Measurements from ENCODE around the gene COL27A1. TPM values are rescaled to one million over a fixed set of nuclear protein-coding genes. Genes with fewer than 3 reads are reported as not detected.

Gene COL27A1
- polyA plus RNA-seq, 2 of the 4 experiments (the other 2 are of a cell fraction), result 6.9 to 20.6 TPM

- POLR2A ChIA-PET, result no interaction called here
- WGBS (ENCODE audit: missing lambda C conversion rate), result 92% methylated on average over 8 of the region's 10 CpGs
- CTCF ChIA-PET, result interaction anchor here (1.0 kb wide), 1 partner anchor 10 kb away, joined by 3 read pairs; no protein-coding TSS in a partner anchor
- Histone ChIP-seq H3K4me2 (no peak overlapping the region), H3K9me3 (no peaks in the 10 kb centered on the region), H3K27ac (no peak overlapping the region), H3K4me3 (no peak overlapping the region), H3K4me1 (no peaks in the 10 kb centered on the region)
- ATAC-seq, result no peak
- DNase-seq (ENCODE audit: low read depth in 1 of 2, low spot score in 1 of 2), result no peak
- FAIRE-seq, result no peak
- TF ChIP-seq POLR2A (IDR thresholded peaks at IDR 0.05; ENCODE audit: low read length), result no peak
- TF ChIP-seq JUNB (IDR thresholded peaks at IDR 0.05), result no peak
- TF ChIP-seq ZFP36 (IDR thresholded peaks at IDR 0.05; ENCODE audit: borderline replicate concordance, partially characterized antibody), result no peak
- no peak for TF ChIP-seq ATOH8 (CRISPR knock-in tag; IDR thresholded peaks at IDR 0.05; ENCODE audit: low read depth)
- no peak for TF ChIP-seq ZC3H11A (IDR thresholded peaks at IDR 0.05)
- TF ChIP-seq NPAS2 (CRISPR knock-in tag; IDR thresholded peaks at IDR 0.05; ENCODE audit: borderline replicate concordance), result no peak
- no peak for TF ChIP-seq HOXB13 (CRISPR knock-in tag; IDR thresholded peaks at IDR 0.05; ENCODE audit: low read depth)
- TF ChIP-seq POLR2AphosphoS2 (conservative IDR thresholded peaks at IDR 0.05; ENCODE audit: low read length), result no peak
- TF ChIP-seq HOXA7 (CRISPR knock-in tag; IDR thresholded peaks at IDR 0.05), result no peak
- TF ChIP-seq CBX8 (IDR thresholded peaks at IDR 0.05), result no peak
- TF ChIP-seq KDM5A (IDR thresholded peaks at IDR 0.05), result no peak
- no peak for TF ChIP-seq RAD21 (conservative IDR thresholded peaks at IDR 0.05 in 1 of 2, IDR thresholded peaks at IDR 0.05 in 1 of 2)
- TF ChIP-seq PHF8 (IDR thresholded peaks at IDR 0.05; ENCODE audit: borderline replicate concordance, low read depth), result no peak
- no peak for TF ChIP-seq TP53 (CRISPR knock-in tag; IDR thresholded peaks at IDR 0.05)
- TF ChIP-seq EHF (CRISPR knock-in tag; IDR thresholded peaks at IDR 0.05), result no peak
- TF ChIP-seq BCL3 (IDR thresholded peaks at IDR 0.05), result no peak
- TF ChIP-seq CEBPB (IDR thresholded peaks at IDR 0.05), result no peak
Measured at GRCh38 chr9:114336157-114336556, 180.8 kb downstream of the COL27A1 start.

- Histone ChIP-seq H3K4me1 (no peaks in the 10 kb centered on the region), H3K4me3 (no peak overlapping the region), H3K4me2 (no peak overlapping the region), H3K9me3 (no peaks in the 10 kb centered on the region), H3K27ac (no peak overlapping the region)
- DNase-seq (ENCODE audit: low read depth in 1 of 2, low spot score in 1 of 2) (no peak), FAIRE-seq (no peak), ATAC-seq (no peak)
- WGBS (ENCODE audit: missing lambda C conversion rate), result 89% methylated on average over 22 of the region's 23 CpGs
- ChIA-PET POLR2A (no interaction called here), CTCF (interaction anchor here (1.0 to 1.4 kb wide), 2 partner anchors 10 to 229 kb away, joined by 3 to 4 read pairs; no protein-coding TSS in a partner anchor)
- no peak for TF ChIP-seq RFX5 (IDR thresholded peaks at IDR 0.05)
Measured at GRCh38 chr9:114336699-114337395, 181.5 kb downstream of the COL27A1 start.

GRCh38 chr9:114338187-114338586 lies 182.8 kb downstream of the COL27A1 start:
- POLR2A ChIA-PET, result no interaction called here
- WGBS (ENCODE audit: missing lambda C conversion rate), result 81% methylated on average over 2 of the region's 2 CpGs

More at GRCh38 chr9:114338187-114338586, 182.8 kb downstream of the COL27A1 start:
- DNase-seq (ENCODE audit: low read depth in 1 of 2, low spot score in 1 of 2) (no peak), FAIRE-seq (no peak), ATAC-seq (no peak)
- TF ChIP-seq EHMT2 (IDR thresholded peaks at IDR 0.05; ENCODE audit: low read depth), result no peak
- no peak for TF ChIP-seq SMC3 (IDR thresholded peaks at IDR 0.05)
- no peak for TF ChIP-seq ZSCAN20 (CRISPR knock-in tag; IDR thresholded peaks at IDR 0.05)
- no peak for TF ChIP-seq NR3C1 (IDR thresholded peaks at IDR 0.05)
- TF ChIP-seq BCL3 (IDR thresholded peaks at IDR 0.05), result no peak
- TF ChIP-seq ZC3H11A (IDR thresholded peaks at IDR 0.05), result no peak
- no peak for TF ChIP-seq GATA3 (IDR thresholded peaks at IDR 0.05; ENCODE audit: borderline replicate concordance)
- no peak for TF ChIP-seq CBX8 (IDR thresholded peaks at IDR 0.05)
- TF ChIP-seq FOSB (CRISPR knock-in tag; IDR thresholded peaks at IDR 0.05), result no peak
- no peak for TF ChIP-seq HDAC2 (IDR thresholded peaks at IDR 0.05)
- no peak for TF ChIP-seq CEBPB (IDR thresholded peaks at IDR 0.05)
- TF ChIP-seq CHD2 (IDR thresholded peaks at IDR 0.05; ENCODE audit: low read length, partially characterized antibody), result no peak
- TF ChIP-seq MYC (IDR thresholded peaks at IDR 0.05; ENCODE audit: borderline replicate concordance, low read length), result no peak
- no peak for TF ChIP-seq POLR2AphosphoS2 (conservative IDR thresholded peaks at IDR 0.05; ENCODE audit: low read length)
- no peak for TF ChIP-seq TFCP2L1 (CRISPR knock-in tag; IDR thresholded peaks at IDR 0.05)
- no peak for TF ChIP-seq ZFP36 (IDR thresholded peaks at IDR 0.05; ENCODE audit: borderline replicate concordance, partially characterized antibody)
- TF ChIP-seq MAZ (IDR thresholded peaks at IDR 0.05; ENCODE audit: borderline replicate concordance, low read depth, low read length), result no peak
- Histone ChIP-seq H3K4me3 (no peak overlapping the region), H3K9me3 (no peaks in the 10 kb centered on the region), H3K4me1 (no peaks in the 10 kb centered on the region), H3K27ac (no peak overlapping the region), H3K4me2 (no peak overlapping the region)
- CTCF ChIA-PET, result interaction anchor here (0.7 to 3.1 kb wide), 14 partner anchors 10 to 676 kb away, joined by 3 to 31 read pairs (median 4); no protein-coding TSS in a partner anchor

Measured in A549 (cell line).